Spleen (tissue), 11 donors: ENCODE results near the gene PCDHA5. TPM values are rescaled to one million over a fixed set of nuclear protein-coding genes. Genes with fewer than 3 reads are reported as not detected.
"Not testable (repeated sequence)": the region's sequence is repeated elsewhere in the genome, so short reads cannot be mapped to it uniquely, and the experiment has no call there.

Experiments
- DNase-seq: peaks from one replicate; pipeline ENCODE4 v3.0.0-alpha.2; 2020
- H3K27ac ChIP-seq, 8 donors: fragments of 200-600 bp; sonication (generic) in 7 of 8; 1 replicate in 4 of 8; 2 replicates in 4 of 8; pipeline versions ENCODE4 v1.5.0 to v1.8.0; 2016 to 2021; ENCODE audit warnings: inconsistent platforms in 4 of 8, mild to moderate bottlenecking in 4 of 8, moderate library complexity in 1 of 8
- H3K27me3 ChIP-seq, 7 donors: fragments of 200-600 bp; sonication (generic) in 6 of 7; replicated peaks in 1 of 7; 1 replicate in 4 of 7; 2 replicates in 3 of 7; pipeline versions ENCODE4 v1.5.0 to v1.8.0; 2016 to 2021; ENCODE audit warnings: inconsistent platforms in 3 of 7, mild to moderate bottlenecking in 1 of 7
- H3K36me3 ChIP-seq, 6 donors: fragments of 200-600 bp; sonication (generic) in 5 of 6; 1 replicate in 4 of 6; 2 replicates in 2 of 6; pipeline versions ENCODE4 v1.5.0 to v1.8.0; 2016 to 2021; ENCODE audit warnings: inconsistent platforms in 2 of 6
- H3K4me1 ChIP-seq, 6 donors: fragments of 200-600 bp; sonication (generic) in 5 of 6; 1 replicate in 3 of 6; 2 replicates in 3 of 6; pipeline versions ENCODE4 v1.5.0 to v1.8.0; 2016 to 2021; ENCODE audit warnings: inconsistent platforms in 3 of 6
- H3K4me3 ChIP-seq, 8 donors: fragments of 200-600 bp; sonication (generic) in 7 of 8; 1 replicate in 4 of 8; 2 replicates in 4 of 8; pipeline versions ENCODE4 v1.5.0 to v1.8.0; 2016 to 2021; ENCODE audit warnings: inconsistent platforms in 4 of 8, mild to moderate bottlenecking in 4 of 8, moderate library complexity in 2 of 8
- H3K9me3 ChIP-seq, 8 donors: fragments of 200-600 bp; sonication (generic) in 7 of 8; 1 replicate in 4 of 8; 2 replicates in 4 of 8; pipeline versions ENCODE4 v1.5.0 to v1.8.0; 2016 to 2021; ENCODE audit warnings: inconsistent platforms in 4 of 8
- CTCF ChIP-seq, 11 experiments: fragments of 200-600 bp in 7 of 11; fragments of 450-650 bp in 4 of 11; sonication (generic) in 4 of 11; IDR thresholded peaks in 8 of 11; conservative IDR thresholded peaks in 3 of 11; 1 replicate in 7 of 11; 2 replicates in 4 of 11; pipeline versions ENCODE4 v1.4.0 to v1.8.0; 2016 to 2021; ENCODE audit warnings: antibody characterized with exemption in 11 of 11, inconsistent platforms in 4 of 11, mild to moderate bottlenecking in 1 of 11
- POLR2A ChIP-seq, 3 donors: fragments of 450-650 bp; IDR thresholded peaks; one replicate each; pipeline ENCODE4 v1.5.1; 2017; ENCODE audit warnings: antibody characterized with exemption in 3 of 3, mild to moderate bottlenecking in 1 of 3
- POLR2AphosphoS5 ChIP-seq, 3 donors: sonication (generic); formaldehyde crosslinking; IDR thresholded peaks; one replicate each; pipeline ENCODE4 v1.5.1; 2017; ENCODE audit warnings: antibody characterized with exemption in 3 of 3
- WGBS, 5 donors: extraction: QIAGEN DNeasy Blood & Tissue Kit in 3 of 5; methylation state at CpG; one replicate each; pipeline versions ENCODE4 v1.1.5 to v1.1.7; 2013 to 2018; 5-methylcytosine and 5-hydroxymethylcytosine counted together
- intact Hi-C: fragments of 100-400 bp; cut with DNase I; formaldehyde crosslinking; loops from one replicate; pipeline ENCODE4 v1.15.0; 2023; ENCODE audit warnings: low total_unique reads
- polyA plus RNA-seq, 3 donors: library from polyadenylated mRNA; stranded (reverse); fragments of 200-250 nt; gene quantifications; one replicate each; pipeline ENCODE4 v1.2.1, GENCODE V29; 2013
- total RNA-seq, 7 donors: library from RNA; depleted of rRNA in 3 of 7; stranded (reverse); fragments of >200 nt in 3 of 7; fragmentation: NEBNext Ultra II Directional in 4 of 7; extraction: Animal tissue kit (Norgen Biotek cat#: 25700) in 4 of 7; gene quantifications; one replicate each; pipeline versions ENCODE4 v1.1.0 to v1.2.1, GENCODE V29; 2016 to 2021
- donor health status: healthy with polysubstance abuse.
- donor health status: DM: no; HTN: no; CAD: no; lungs with moderate emphysema.
- donor health status: DM: no; HTN: no; CAD: no.
- donor health status: Bipolar disorder and iron deficiency.
- donor health status: healthy.
- donor health status: DM: no; HTN: no; CAD: no.
- donor health status: DM: yes; HTN: yes; CAD: no.

PCDHA5 gene
- total and polyA plus RNA-seq, 10 donors: 0.03 to 0.46 (median 0.10) TPM; not detected in 3

DNA sequence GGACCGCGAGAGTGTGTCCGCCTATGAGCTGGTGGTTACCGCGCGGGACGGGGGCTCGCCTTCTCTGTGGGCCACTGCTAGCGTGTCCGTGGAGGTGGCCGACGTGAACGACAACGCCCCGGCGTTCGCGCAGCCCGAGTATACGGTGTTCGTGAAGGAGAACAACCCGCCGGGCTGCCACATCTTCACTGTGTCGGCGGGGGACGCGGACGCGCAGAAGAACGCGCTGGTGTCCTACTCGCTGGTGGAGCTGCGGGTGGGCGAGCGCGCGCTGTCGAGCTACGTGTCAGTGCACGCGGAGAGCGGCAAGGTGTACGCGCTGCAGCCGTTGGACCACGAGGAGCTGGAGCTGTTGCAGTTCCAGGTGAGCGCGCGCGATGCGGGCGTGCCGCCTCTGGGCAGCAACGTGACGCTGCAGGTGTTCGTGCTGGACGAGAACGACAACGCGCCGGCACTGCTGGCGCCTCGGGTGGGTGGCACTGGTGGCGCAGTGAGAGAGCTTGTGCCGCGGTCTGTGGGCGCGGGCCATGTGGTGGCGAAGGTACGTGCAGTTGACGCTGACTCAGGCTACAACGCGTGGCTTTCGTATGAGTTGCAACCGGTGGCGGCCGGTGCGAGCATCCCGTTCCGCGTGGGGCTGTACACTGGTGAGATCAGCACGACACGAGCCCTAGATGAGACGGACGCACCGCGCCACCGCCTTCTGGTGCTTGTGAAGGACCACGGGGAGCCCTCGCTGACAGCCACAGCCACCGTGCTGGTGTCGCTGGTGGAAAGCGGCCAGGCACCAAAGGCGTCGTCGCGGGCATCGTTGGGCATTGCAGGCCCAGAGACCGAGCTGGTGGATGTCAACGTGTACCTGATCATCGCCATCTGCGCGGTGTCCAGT, 14.5 kb downstream of the PCDHA5 start:
- no peak for TF ChIP-seq CTCF (IDR thresholded peaks at IDR 0.05 in 8 of 11, conservative IDR thresholded peaks at IDR 0.05 in 3 of 11)
- Histone ChIP-seq H3K36me3 (no peaks in the 10 kb centered on the region), H3K9me3 (peaks cover 0 to 55% (median 27%) of the 10 kb centered on the region in 8 donors), H3K4me1 (no peaks in the 10 kb centered on the region), H3K27me3 (peaks cover 0 to 86% (median 4%) of the 10 kb centered on the region in 7 donors), H3K4me3 (no peak overlapping the region), H3K27ac (no peak overlapping the region)
- no peak for DNase-seq
- intact Hi-C loops: no loop called here
- 42 to 57% (median 50%) methylated on average over 92 to 103 of the region's 103 CpGs for WGBS, 5 donors

DNA sequence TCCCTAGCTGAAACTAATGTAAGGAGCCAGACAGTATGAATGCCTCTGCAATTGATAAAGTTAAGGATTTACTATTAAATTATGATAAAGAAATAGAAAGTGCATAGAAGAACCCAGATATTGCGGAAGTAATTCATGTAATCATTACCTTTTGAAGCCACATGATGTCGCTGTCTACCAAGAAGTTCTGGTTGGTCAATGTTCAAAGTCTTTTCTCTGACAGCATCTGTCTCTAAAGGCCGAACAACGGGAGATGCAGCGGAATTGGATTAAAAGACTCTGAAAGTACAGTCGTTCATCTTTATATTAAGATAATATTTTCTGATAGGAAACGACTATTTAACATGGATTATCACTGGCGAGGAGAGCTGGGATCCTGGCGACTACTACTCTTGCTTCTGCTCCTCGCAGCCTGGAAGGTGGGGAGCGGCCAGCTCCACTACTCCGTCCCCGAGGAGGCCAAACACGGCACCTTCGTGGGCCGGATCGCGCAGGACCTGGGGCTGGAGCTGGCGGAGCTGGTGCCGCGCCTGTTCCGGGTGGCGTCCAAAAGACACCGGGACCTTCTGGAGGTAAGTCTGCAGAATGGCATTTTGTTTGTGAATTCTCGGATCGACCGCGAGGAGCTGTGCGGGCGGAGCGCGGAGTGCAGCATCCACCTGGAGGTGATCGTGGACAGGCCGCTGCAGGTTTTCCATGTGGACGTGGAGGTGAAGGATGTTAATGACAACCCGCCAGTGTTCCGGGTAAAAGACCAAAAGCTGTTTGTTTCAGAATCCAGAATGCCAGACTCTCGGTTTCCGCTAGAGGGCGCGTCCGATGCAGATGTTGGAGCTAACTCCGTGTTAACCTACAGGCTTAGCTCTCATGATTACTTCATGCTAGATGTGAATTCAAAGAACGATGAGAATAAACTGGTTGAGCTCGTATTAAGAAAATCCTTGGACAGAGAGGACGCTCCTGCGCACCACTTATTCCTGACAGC, 19.9 kb downstream of the PCDHA5 start, which contains the start of gene PCDHA8:
Gene PCDHA8 (plus strand): TSS at position 210 of the 985 bp plus-strand sequence. CDS start 135 bp downstream, at position 345.
- intact Hi-C loops: no loop called here
- Histone ChIP-seq H3K27ac (no peak within 1 kb of the TSS), H3K36me3 (no peaks in the 10 kb centered on the region), H3K4me3 (no peak within 1 kb of the TSS), H3K4me1 (no peaks in the 10 kb centered on the region), H3K9me3 (peaks cover 0 to 52% (median 33%) of the 10 kb centered on the region in 8 donors), H3K27me3 (peaks cover 0 to 85% (median 4%) of the 10 kb centered on the region in 7 donors)
- no peak for DNase-seq
- WGBS, 5 donors: 17 to 42% (median 30%) methylated on average over 33 to 47 of the region's 47 CpGs
- no peak for TF ChIP-seq POLR2A (IDR thresholded peaks at IDR 0.05)
- TF ChIP-seq POLR2AphosphoS5 (IDR thresholded peaks at IDR 0.05): no peak

GRCh38 chr5:140842798-140843733, 21.7 kb downstream of the PCDHA5 start:
- TF ChIP-seq CTCF (IDR thresholded peaks at IDR 0.05 in 8 of 11, conservative IDR thresholded peaks at IDR 0.05 in 3 of 11) (no peak), POLR2A (IDR thresholded peaks at IDR 0.05) (no peak), POLR2AphosphoS5 (IDR thresholded peaks at IDR 0.05) (no peak)
- WGBS, 5 donors: 48 to 65% (median 53%) methylated on average over 53 to 87 of the region's 87 CpGs; no CpG with 5 or more reads in 1 of the 5 donors
- Histone ChIP-seq H3K4me3 (no peak overlapping the region), H3K36me3 (no peaks in the 10 kb centered on the region), H3K27me3 (peaks cover 0 to 87% (median 5%) of the 10 kb centered on the region in 7 donors), H3K9me3 (peaks cover 0 to 53% (median 33%) of the 10 kb centered on the region in 8 donors), H3K27ac (no peak overlapping the region), H3K4me1 (no peaks in the 10 kb centered on the region)
- peak; percentile 69 for DNase-seq
- intact Hi-C loops: no loop called here

GRCh38 chr5:140848139-140849102, 27.0 kb downstream of the PCDHA5 start, which contains the start of gene PCDHA9:
PCDHA9 (plus strand) TSS chr5:140848382; CDS start chr5:140848496, 114 bp downstream.
- intact Hi-C loops, H3K4me1 ChIP-seq, H3K36me3 ChIP-seq, H3K27ac ChIP-seq, DNase-seq: not testable (repeated sequence)
- WGBS, 5 donors: 21 to 30% (median 28%) methylated on average over 15 to 46 of the region's 48 CpGs; no CpG with 5 or more reads in 1 of the 5 donors
- Histone ChIP-seq H3K4me3 (peak within 1 kb of the TSS in 1 of 8 donors; percentile 9), H3K9me3 (peaks cover 0 to 57% (median 19%) of the 10 kb centered on the region in 8 donors), H3K27me3 (peaks cover 0 to 79% (median 9%) of the 10 kb centered on the region in 7 donors)

DNA sequence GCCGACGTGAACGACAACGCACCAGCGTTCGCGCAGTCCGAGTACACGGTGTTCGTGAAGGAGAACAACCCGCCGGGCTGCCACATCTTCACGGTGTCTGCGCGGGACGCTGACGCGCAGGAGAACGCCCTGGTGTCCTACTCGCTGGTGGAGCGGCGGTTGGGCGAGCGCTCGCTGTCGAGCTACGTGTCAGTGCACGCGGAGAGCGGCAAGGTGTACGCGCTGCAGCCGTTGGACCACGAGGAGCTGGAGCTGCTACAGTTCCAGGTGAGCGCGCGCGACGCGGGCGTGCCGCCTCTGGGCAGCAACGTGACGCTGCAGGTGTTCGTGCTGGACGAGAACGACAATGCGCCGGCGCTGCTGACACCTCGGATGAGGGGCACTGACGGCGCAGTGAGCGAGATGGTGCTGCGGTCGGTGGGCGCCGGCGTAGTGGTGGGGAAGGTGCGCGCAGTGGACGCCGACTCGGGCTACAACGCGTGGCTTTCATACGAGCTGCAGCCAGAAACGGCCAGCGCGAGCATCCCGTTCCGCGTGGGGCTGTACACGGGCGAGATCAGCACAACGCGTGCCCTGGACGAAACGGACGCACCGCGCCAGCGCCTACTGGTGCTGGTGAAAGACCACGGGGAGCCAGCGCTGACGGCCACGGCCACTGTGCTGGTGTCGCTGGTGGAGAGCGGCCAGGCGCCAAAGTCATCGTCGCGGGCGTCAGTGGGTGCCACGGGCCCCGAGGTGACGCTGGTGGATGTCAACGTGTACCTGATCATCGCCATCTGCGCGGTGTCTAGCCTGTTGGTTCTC, 28.6 kb downstream of the PCDHA5 start:
- H3K36me3 ChIP-seq, H3K4me1 ChIP-seq, intact Hi-C loops, H3K27ac ChIP-seq, DNase-seq, H3K4me3 ChIP-seq: not testable (repeated sequence)
- WGBS, 5 donors: 44 to 61% (median 54%) methylated on average over 53 to 101 of the region's 101 CpGs; no CpG with 5 or more reads in 1 of the 5 donors
- peaks cover 0 to 76% (median 10%) of the 10 kb centered on the region in 7 donors for H3K27me3 ChIP-seq
- peaks cover 0 to 52% (median 20%) of the 10 kb centered on the region in 8 donors for H3K9me3 ChIP-seq
